WTC11 (cell line): ENCODE results near the gene IQSEC1.

Experiments used
- CBFB ChIP-seq: sonication (generic); formaldehyde crosslinking; IDR thresholded peaks from 2 replicates; pipeline ENCODE4 v1.8.1; 2022; ENCODE audit warnings: mild to moderate bottlenecking, low read depth, missing genetic modification reagents
- CDX4 ChIP-seq: fragments of 250-450 bp; sonication (Bioruptor Pico); IDR thresholded peaks from 2 replicates; pipeline ENCODE4 v1.9.0; 2021; ENCODE audit warnings: moderate library complexity, mild to moderate bottlenecking, inconsistent platforms, borderline replicate concordance
- CREB1 ChIP-seq: sonication (generic); formaldehyde crosslinking; IDR thresholded peaks from 2 replicates; pipeline ENCODE4 v1.8.0; 2023; ENCODE audit warnings: mild to moderate bottlenecking, missing genetic modification reagents
- CTCF ChIP-seq: fragments of 200-600 bp; IDR thresholded peaks from 2 replicates; pipeline ENCODE4 v1.8.0; 2022; ENCODE audit warnings: antibody characterized with exemption
- E2F4 ChIP-seq: sonication (generic); formaldehyde crosslinking; IDR thresholded peaks from 2 replicates; pipeline ENCODE4 v1.8.1; 2022; ENCODE audit warnings: low read depth, mild to moderate bottlenecking, moderate library complexity, missing genetic modification reagents, borderline replicate concordance
- FOXK1 ChIP-seq: sonication (generic); formaldehyde crosslinking; IDR thresholded peaks from 2 replicates; pipeline ENCODE4 v1.8.0; 2022; ENCODE audit warnings: mild to moderate bottlenecking, moderate library complexity, missing genetic modification reagents
- IRF2 ChIP-seq: sonication (generic); formaldehyde crosslinking; IDR thresholded peaks from 2 replicates; pipeline ENCODE4 v1.8.0; 2022; ENCODE audit warnings: low read depth, missing genetic modification reagents, borderline replicate concordance
- PREB ChIP-seq: sonication (generic); formaldehyde crosslinking; IDR thresholded peaks from 2 replicates; pipeline ENCODE4 v1.8.1; 2022; ENCODE audit warnings: mild to moderate bottlenecking, missing genetic modification reagents, moderate library complexity, borderline replicate concordance
- SMAD3 ChIP-seq: sonication (generic); formaldehyde crosslinking; IDR thresholded peaks from 2 replicates; pipeline ENCODE4 v1.8.0; 2022; ENCODE audit warnings: missing genetic modification reagents, mild to moderate bottlenecking, borderline replicate concordance
- USF2 ChIP-seq: sonication (generic); formaldehyde crosslinking; IDR thresholded peaks from 2 replicates; pipeline ENCODE4 v1.8.1; 2023; ENCODE audit warnings: mild to moderate bottlenecking, missing genetic modification reagents, moderate library complexity
- ZNF317 ChIP-seq: sonication (generic); formaldehyde crosslinking; IDR thresholded peaks from 2 replicates; pipeline ENCODE4 v1.8.1; 2023; ENCODE audit warnings: low read depth, mild to moderate bottlenecking, moderate library complexity, missing genetic modification reagents, borderline replicate concordance
- TF ChIP-seq, protein P1 (sequence below): fragments of 250-450 bp; sonication (Bioruptor Pico); conservative IDR thresholded peaks from 2 replicates; pipeline ENCODE4 v1.9.0; 2021; ENCODE audit warnings: mild to moderate bottlenecking
- TF ChIP-seq, protein P2 (sequence below): sonication (generic); formaldehyde crosslinking; IDR thresholded peaks from 2 replicates; pipeline ENCODE4 v1.8.1; 2023; ENCODE audit warnings: mild to moderate bottlenecking, missing genetic modification reagents
- TF ChIP-seq, protein P3 (sequence below): sonication (generic); formaldehyde crosslinking; IDR thresholded peaks from 2 replicates; pipeline ENCODE4 v1.8.0; 2022; ENCODE audit warnings: mild to moderate bottlenecking, missing genetic modification reagents

- TF ChIP-seq CTCF (no peak), CDX4 (CRISPR knock-in tag) (no peak), ZNF317 (CRISPR knock-in tag) (no peak), CBFB (CRISPR knock-in tag) (no peak), SMAD3 (no peak), E2F4 (CRISPR knock-in tag) (no peak), PREB (no peak), IRF2 (CRISPR knock-in tag) (no peak), CREB1 (CRISPR knock-in tag) (no peak), FOXK1 (no peak), USF2 (no peak)
- TF ChIP-seq, protein P1, sequence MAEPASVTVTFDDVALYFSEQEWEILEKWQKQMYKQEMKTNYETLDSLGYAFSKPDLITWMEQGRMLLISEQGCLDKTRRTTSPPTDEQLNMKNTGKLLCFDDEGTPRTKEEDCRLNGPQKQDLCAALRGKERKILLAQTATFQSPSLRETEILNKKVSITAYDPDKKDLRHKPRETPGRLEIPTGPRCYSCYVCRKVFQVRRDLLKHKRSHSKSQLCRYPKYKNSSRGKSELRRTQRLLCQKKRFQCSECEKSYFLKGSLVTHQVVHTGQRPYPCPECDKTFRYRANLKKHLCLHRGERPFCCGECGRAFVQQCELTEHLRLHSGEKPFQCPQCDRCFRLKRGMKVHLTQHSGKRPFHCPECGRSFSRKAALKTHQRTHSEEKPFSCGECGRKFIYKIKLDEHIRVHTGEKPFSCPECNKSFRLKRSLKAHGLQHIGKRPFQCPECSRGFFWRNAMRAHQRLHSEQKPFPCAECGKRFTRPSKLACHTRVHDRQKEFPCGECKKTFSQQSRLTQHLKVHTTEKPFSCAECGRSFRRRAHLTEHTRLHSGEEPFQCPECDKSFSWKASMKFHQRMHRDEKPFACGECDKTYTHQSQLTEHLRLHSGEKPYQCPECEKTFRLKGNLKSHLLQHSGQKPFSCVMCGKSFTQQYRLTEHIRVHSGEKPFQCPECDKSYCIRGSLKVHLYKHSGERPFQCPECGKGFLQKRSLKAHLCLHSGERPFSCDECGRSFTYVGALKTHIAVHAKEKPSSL (CRISPR knock-in tag): no peak
- TF ChIP-seq, protein P2, sequence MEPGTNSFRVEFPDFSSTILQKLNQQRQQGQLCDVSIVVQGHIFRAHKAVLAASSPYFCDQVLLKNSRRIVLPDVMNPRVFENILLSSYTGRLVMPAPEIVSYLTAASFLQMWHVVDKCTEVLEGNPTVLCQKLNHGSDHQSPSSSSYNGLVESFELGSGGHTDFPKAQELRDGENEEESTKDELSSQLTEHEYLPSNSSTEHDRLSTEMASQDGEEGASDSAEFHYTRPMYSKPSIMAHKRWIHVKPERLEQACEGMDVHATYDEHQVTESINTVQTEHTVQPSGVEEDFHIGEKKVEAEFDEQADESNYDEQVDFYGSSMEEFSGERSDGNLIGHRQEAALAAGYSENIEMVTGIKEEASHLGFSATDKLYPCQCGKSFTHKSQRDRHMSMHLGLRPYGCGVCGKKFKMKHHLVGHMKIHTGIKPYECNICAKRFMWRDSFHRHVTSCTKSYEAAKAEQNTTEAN (CRISPR knock-in tag): no peak
- TF ChIP-seq, protein P3, sequence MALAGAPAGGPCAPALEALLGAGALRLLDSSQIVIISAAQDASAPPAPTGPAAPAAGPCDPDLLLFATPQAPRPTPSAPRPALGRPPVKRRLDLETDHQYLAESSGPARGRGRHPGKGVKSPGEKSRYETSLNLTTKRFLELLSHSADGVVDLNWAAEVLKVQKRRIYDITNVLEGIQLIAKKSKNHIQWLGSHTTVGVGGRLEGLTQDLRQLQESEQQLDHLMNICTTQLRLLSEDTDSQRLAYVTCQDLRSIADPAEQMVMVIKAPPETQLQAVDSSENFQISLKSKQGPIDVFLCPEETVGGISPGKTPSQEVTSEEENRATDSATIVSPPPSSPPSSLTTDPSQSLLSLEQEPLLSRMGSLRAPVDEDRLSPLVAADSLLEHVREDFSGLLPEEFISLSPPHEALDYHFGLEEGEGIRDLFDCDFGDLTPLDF (CRISPR knock-in tag): no peak
Measured at GRCh38 chr3:12972043-12972442, 101.2 kb downstream of the IQSEC1 start.
